Measurements from ENCODE around the gene TARM1.

GRCh38 chr19:54104998-54105715 is 24.0 kb upstream of the TARM1 start:
- TF ChIP-seq CTCF (IDR thresholded peaks at IDR 0.05; ENCODE audit: control extremely low read depth in 1 of 3, insufficient read depth in 1 of 3, low read depth in 1 of 3, low read length in 3 of 3) (no peak), ATF3 (IDR thresholded peaks at IDR 0.05; ENCODE audit: insufficient read depth, low read depth, low read length) (no peak), TEAD4 (IDR thresholded peaks at IDR 0.05; ENCODE audit: low read depth, low read length) (no peak), HDAC6 (IDR thresholded peaks at IDR 0.05; ENCODE audit: low read depth, low read length) (no peak), NANOG (IDR thresholded peaks at IDR 0.05; ENCODE audit: insufficient read depth, low read depth, low read length, poor library complexity, severe bottlenecking) (no peak), POLR2A (IDR thresholded peaks at IDR 0.05; ENCODE audit: control extremely low read depth in 1 of 2, low read depth in 2 of 2, low read length in 2 of 2) (no peak), POLR2AphosphoS5 (IDR thresholded peaks at IDR 0.05; ENCODE audit: low read depth, low read length) (no peak), KDM1A (IDR thresholded peaks at IDR 0.05; ENCODE audit: borderline replicate concordance, low read length) (no peak), ZNF274 (IDR thresholded peaks at IDR 0.05; ENCODE audit: borderline replicate concordance, extremely low read depth, low read length) (no peak), TAF1 (IDR thresholded peaks at IDR 0.05; ENCODE audit: low read depth, low read length) (no peak), EP300 (IDR thresholded peaks at IDR 0.05; ENCODE audit: borderline replicate concordance in 1 of 2, low read depth in 2 of 2, low read length in 2 of 2) (no peak), SAP30 (IDR thresholded peaks at IDR 0.05; ENCODE audit: insufficient read depth, insufficient replicate concordance, low read length) (no peak)
